Measurements from ENCODE around the gene LDB2. TPM values are rescaled to one million over a fixed set of nuclear protein-coding genes. Genes with fewer than 3 reads are reported as not detected.

The LDB2 gene
- total and polyA plus RNA-seq, 2 of the 8 experiments (the other 6 are each of a cell fraction or from before 2014, with no cell fraction given): 57.0 to 140 TPM

DNA sequence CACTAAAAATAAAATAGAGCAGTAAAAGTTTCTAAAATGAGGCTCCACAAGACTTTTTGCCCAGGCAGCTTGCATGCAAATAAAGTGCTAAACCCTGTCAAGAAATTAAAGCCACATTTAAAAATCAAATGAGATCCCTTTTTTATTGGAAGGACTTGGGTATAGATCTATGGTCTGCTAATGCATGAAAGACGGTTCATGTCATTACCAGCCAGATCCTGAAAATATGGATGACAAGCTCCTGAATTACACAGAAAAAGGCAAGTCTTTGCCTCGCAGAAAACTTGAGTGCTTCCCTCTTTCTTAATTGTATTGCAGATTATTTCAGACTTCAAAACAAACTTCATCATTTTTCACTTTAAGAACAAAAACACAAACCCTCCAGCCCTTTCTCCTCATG lies 169.6 kb downstream of the LDB2 start:
- Histone ChIP-seq H3K23me2 (ENCODE audit: low read depth, low read length) (no peaks in the 10 kb centered on the region), H3K27ac (ENCODE audit: low read depth, low read length) (no peak overlapping the region), H3K18ac (ENCODE audit: extremely low read depth, low read length) (no peak overlapping the region), H4K5ac (ENCODE audit: insufficient read length, low read depth, low read length) (no peak overlapping the region), H3K4me2 (ENCODE audit: insufficient read depth in 1 of 2, low read depth in 2 of 2, low read length in 2 of 2) (0 out of 4 replicates have a peak overlapping the region, but pooled peaks of 1 of the 2 experiments have one; percentile 21), H3K79me2 (ENCODE audit: control insufficient read depth in 1 of 2, insufficient read depth in 2 of 2, low read length in 2 of 2) (no peaks in the 10 kb centered on the region; a peak in 1 of 4 replicates), H3K27me3 (replicated peaks in 1 of 4; ENCODE audit: control insufficient read depth in 3 of 4, extremely low read depth in 1 of 4, insufficient read depth in 3 of 4, low read length in 3 of 4) (no peaks in the 10 kb centered on the region), H4K20me1 (replicated peaks in 1 of 2; ENCODE audit: control insufficient read depth in 1 of 2, insufficient read depth in 2 of 2, low read length in 2 of 2) (no peaks in the 10 kb centered on the region), H3K56ac (replicated peaks; ENCODE audit: insufficient read length, low read depth, low read length) (no peak overlapping the region), H3K4me1 (replicated peaks in 1 of 4; ENCODE audit: control insufficient read depth in 3 of 4, insufficient read depth in 4 of 4, low read length in 3 of 4) (peaks cover 4 to 13% (median 12%) of the 10 kb centered on the region in 4 experiments; a peak in 6 of 7 replicates), H3K23ac (ENCODE audit: insufficient read length) (no peak overlapping the region), H2AFZ (ENCODE audit: low read length) (no peak overlapping the region), H2BK15ac (ENCODE audit: low read length) (no peak overlapping the region), H4K8ac (ENCODE audit: extremely low read depth, insufficient read depth, low read length) (no peak overlapping the region), H2BK5ac (ENCODE audit: low read depth, low read length) (no peak overlapping the region), H3K14ac (ENCODE audit: insufficient read length) (no peak overlapping the region), H3K36me3 (ENCODE audit: control insufficient read depth in 2 of 4, insufficient read depth in 4 of 4, low read length in 3 of 4) (no peaks in the 10 kb centered on the region), H2BK20ac (ENCODE audit: low read length) (no peak overlapping the region), H4K91ac (replicated peaks; ENCODE audit: insufficient read length, low read length) (no peak overlapping the region), H2AK5ac (ENCODE audit: low read depth, low read length) (no peak overlapping the region), H3K9ac (replicated peaks in 1 of 4; ENCODE audit: extremely low read depth in 1 of 4, low read depth in 3 of 4, low read length in 3 of 4) (no peak overlapping the region), H2BK12ac (ENCODE audit: low read depth, low read length) (no peak overlapping the region), H3K4ac (replicated peaks; ENCODE audit: insufficient read length, low read depth, low read length) (no peak overlapping the region), H3K79me1 (ENCODE audit: low read depth, low read length) (no peaks in the 10 kb centered on the region), H3K4me3 (ENCODE audit: extremely low read depth in 1 of 4, insufficient read depth in 2 of 4, low read depth in 3 of 4, low read length in 4 of 4) (no peak overlapping the region), H3K9me3 (ENCODE audit: insufficient read depth in 2 of 2, low read depth in 1 of 2, low read length in 1 of 2) (no peaks in the 10 kb centered on the region), H2BK120ac (replicated peaks; ENCODE audit: low read depth, low read length) (no peak overlapping the region)
- DNase-seq (ENCODE audit: low read depth in 1 of 2, low spot score in 2 of 2) (no peak), FAIRE-seq (no peak)
- 61% methylated on average over 2 of the region's 2 CpGs; no CpG with 5 or more reads in 1 of the 2 experiments for WGBS, 2 experiments (ENCODE audit: extremely low coverage in 1 of 2, insufficient coverage in 1 of 2, insufficient read length in 1 of 2, insufficient replicate concordance in 2 of 2, low coverage in 1 of 2, low lambda C conversion rate in 2 of 2, missing lambda C conversion rate in 1 of 2)
- CTCF ChIA-PET (ENCODE audit: partially characterized antibody): interaction anchor here (0.7 to 1.2 kb wide), 3 partner anchors 38 to 719 kb away, joined by 3 read pairs; no protein-coding TSS in a partner anchor
- POLR2A ChIA-PET (ENCODE audit: partially characterized antibody): no interaction called here
- TF ChIP-seq KDM4A (IDR thresholded peaks at IDR 0.05; ENCODE audit: low read depth, low read length, severe bottlenecking): no peak
- no peak for TF ChIP-seq RXRA (IDR thresholded peaks at IDR 0.05; ENCODE audit: insufficient read depth, low read depth, low read length)
- TF ChIP-seq POLR2AphosphoS5 (IDR thresholded peaks at IDR 0.05; ENCODE audit: low read depth, low read length): no peak
- TF ChIP-seq RFX5 (IDR thresholded peaks at IDR 0.05; ENCODE audit: borderline replicate concordance, low read depth, low read length): no peak
- TF ChIP-seq GTF2F1 (IDR thresholded peaks at IDR 0.05; ENCODE audit: borderline replicate concordance, low read depth, low read length): no peak
- no peak for TF ChIP-seq MAFK (IDR thresholded peaks at IDR 0.05; ENCODE audit: low read depth, low read length)
- TF ChIP-seq CREB1 (IDR thresholded peaks at IDR 0.05): no peak
- no peak for TF ChIP-seq BCL11A (IDR thresholded peaks at IDR 0.05; ENCODE audit: low read depth in 2 of 2, low read length in 2 of 2)
- no peak for TF ChIP-seq ASH2L (IDR thresholded peaks at IDR 0.05; ENCODE audit: low read length)
- TF ChIP-seq, protein P1, sequence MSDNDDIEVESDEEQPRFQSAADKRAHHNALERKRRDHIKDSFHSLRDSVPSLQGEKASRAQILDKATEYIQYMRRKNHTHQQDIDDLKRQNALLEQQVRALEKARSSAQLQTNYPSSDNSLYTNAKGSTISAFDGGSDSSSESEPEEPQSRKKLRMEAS (IDR thresholded peaks at IDR 0.05): no peak
- no peak for TF ChIP-seq CBX8 (IDR thresholded peaks at IDR 0.05; ENCODE audit: borderline replicate concordance, low read depth, low read length)
- TF ChIP-seq GABPA (IDR thresholded peaks at IDR 0.05; ENCODE audit: borderline replicate concordance, insufficient read depth, low read length): no peak
- no peak for TF ChIP-seq CTBP2 (IDR thresholded peaks at IDR 0.05; ENCODE audit: borderline replicate concordance, insufficient read depth, insufficient read length, low read length)
- TF ChIP-seq POLR2A (IDR thresholded peaks at IDR 0.05; ENCODE audit: control extremely low read depth in 1 of 2, low read depth in 2 of 2, low read length in 2 of 2): no peak
- no peak for TF ChIP-seq JUND (IDR thresholded peaks at IDR 0.05; ENCODE audit: low read length)

All from H1 (cell line).